ENCODE measurements around the gene ANXA8.

The ANXA8 gene

GRCh38 chr10:47447209-47447608, 36.7 kb downstream of the ANXA8 start:
- no peak for DNase-seq (ENCODE audit: low read depth)

GRCh38 chr10:47445720-47446119, 38.2 kb downstream of the ANXA8 start:
- DNase-seq (ENCODE audit: low read depth) = no peak

- DNase-seq (ENCODE audit: low read depth) = no peak
Observed at GRCh38 chr10:47444047-47444446, 39.9 kb downstream of the ANXA8 start.

GRCh38 chr10:47443145-47443544, 40.8 kb downstream of the ANXA8 start:
- no peak for DNase-seq (ENCODE audit: low read depth)

GRCh38 chr10:47442351-47442750, 41.6 kb downstream of the ANXA8 start:
- DNase-seq (ENCODE audit: low read depth) = no peak

GRCh38 chr10:47441938-47442337, 42.0 kb downstream of the ANXA8 start:
- no peak for DNase-seq (ENCODE audit: low read depth)

- no peak for DNase-seq (ENCODE audit: low read depth)
Observed at GRCh38 chr10:47440207-47440606, 43.7 kb downstream of the ANXA8 start.

GRCh38 chr10:47438857-47439474, 44.9 kb downstream of the ANXA8 start:
- DNase-seq (ENCODE audit: low read depth) = no peak

GRCh38 chr10:47435081-47435480, 48.8 kb downstream of the ANXA8 start:
- DNase-seq (ENCODE audit: low read depth) = no peak

- DNase-seq (ENCODE audit: low read depth) = no peak
Observed at GRCh38 chr10:47425813-47426419, 58.0 kb downstream of the ANXA8 start.

- no peak for DNase-seq (ENCODE audit: low read depth)
Observed at GRCh38 chr10:47424231-47424630, 59.7 kb downstream of the ANXA8 start.

- no peak for DNase-seq (ENCODE audit: low read depth)
Observed at GRCh38 chr10:47423476-47423875, 60.4 kb downstream of the ANXA8 start.

- DNase-seq (ENCODE audit: low read depth) = no peak
Observed at GRCh38 chr10:47421057-47421952, 62.6 kb downstream of the ANXA8 start.

- DNase-seq (ENCODE audit: low read depth) = no peak
Observed at GRCh38 chr10:47420305-47421056, 63.4 kb downstream of the ANXA8 start.

- DNase-seq (ENCODE audit: low read depth) = no peak
Observed at GRCh38 chr10:47419421-47419820, 64.5 kb downstream of the ANXA8 start.

- DNase-seq (ENCODE audit: low read depth) = no peak
Observed at GRCh38 chr10:47418966-47419365, 64.9 kb downstream of the ANXA8 start.

- DNase-seq (ENCODE audit: low read depth) = no peak
Observed at GRCh38 chr10:47418321-47418720, 65.6 kb downstream of the ANXA8 start.
